GM23248 (cell line): Measurements from ENCODE around the gene XG. TPM values are rescaled to one million over a fixed set of nuclear protein-coding genes. Genes with fewer than 3 reads are reported as not detected.
"Not testable (repeated sequence)": the region's sequence is repeated elsewhere in the genome, so short reads cannot be mapped to it uniquely, and the experiment has no call there.

Experiments
- DNase-seq: peaks from one replicate; pipeline ENCODE4 v3.0.0-alpha.2; 2015
- H2AFZ ChIP-seq: fragments of 200-600 bp; sonication (generic); 2 replicates; pipeline ENCODE4 v1.6.1; 2016; ENCODE audit warnings: antibody characterized with exemption
- H3F3A ChIP-seq: fragments of 200-600 bp; sonication (generic); 2 replicates; pipeline ENCODE4 v1.6.1; 2016; ENCODE audit warnings: mild to moderate bottlenecking, antibody characterized with exemption, mixed run types; ENCODE audit not compliant: insufficient read depth
- H3K27ac ChIP-seq: fragments of 200-600 bp; sonication (generic); 2 replicates; pipeline ENCODE4 v1.5.1; 2016; ENCODE audit warnings: mild to moderate bottlenecking
- H3K27me3 ChIP-seq: fragments of 200-600 bp; sonication (generic); replicated peaks from 2 replicates; pipeline ENCODE4 v1.6.1; 2016; ENCODE audit warnings: mild to moderate bottlenecking; ENCODE audit not compliant: insufficient read depth
- H3K36me3 ChIP-seq: fragments of 200-600 bp; sonication (generic); 2 replicates; pipeline ENCODE4 v1.6.1; 2016; ENCODE audit warnings: low read depth, mild to moderate bottlenecking
- H3K4me1 ChIP-seq: fragments of 200-600 bp; sonication (generic); 2 replicates; pipeline ENCODE4 v1.6.1; 2016; ENCODE audit warnings: mild to moderate bottlenecking; ENCODE audit not compliant: insufficient read depth
- H3K4me2 ChIP-seq: fragments of 200-600 bp; sonication (generic); one replicate; pipeline ENCODE4 v1.6.1; 2016; ENCODE audit warnings: mild to moderate bottlenecking; ENCODE audit not compliant: unreplicated experiment
- H3K4me3 ChIP-seq: fragments of 200-600 bp; sonication (generic); 2 replicates; pipeline ENCODE4 v1.5.1; 2016; ENCODE audit warnings: mild to moderate bottlenecking
- H3K79me2 ChIP-seq: fragments of 200-600 bp; sonication (generic); 2 replicates; pipeline ENCODE4 v1.6.1; 2016; ENCODE audit warnings: mild to moderate bottlenecking; ENCODE audit not compliant: insufficient read depth
- H3K9ac ChIP-seq: fragments of 200-600 bp; sonication (generic); 2 replicates; pipeline ENCODE4 v1.6.1; 2016; ENCODE audit warnings: mild to moderate bottlenecking
- H3K9me2 ChIP-seq: fragments of 200-600 bp; sonication (generic); 2 replicates; pipeline ENCODE4 v1.6.1; 2016; ENCODE audit warnings: mixed run types, mild to moderate bottlenecking, moderate library complexity; ENCODE audit not compliant: insufficient read depth
- H3K9me3 ChIP-seq: fragments of 200-600 bp; sonication (generic); one replicate; pipeline ENCODE4 v1.6.1; 2017; ENCODE audit warnings: low read depth
- H4K20me1 ChIP-seq: fragments of 200-600 bp; sonication (generic); 2 replicates; pipeline ENCODE4 v1.6.0; 2016; ENCODE audit not compliant: insufficient read depth
- EZH2 ChIP-seq: fragments of 200-600 bp; sonication (generic); IDR thresholded peaks from 2 replicates; pipeline ENCODE4 v1.6.1; 2018; ENCODE audit warnings: antibody characterized with exemption, mild to moderate bottlenecking; ENCODE audit not compliant: insufficient read depth, poor library complexity, severe bottlenecking
- EZH2phosphoT487 ChIP-seq: fragments of 200-600 bp; sonication (generic); IDR thresholded peaks from 2 replicates; pipeline ENCODE4 v1.6.1; 2018; ENCODE audit warnings: antibody characterized with exemption, moderate library complexity, mild to moderate bottlenecking, low read depth; ENCODE audit not compliant: insufficient read depth
- whole genome bisulfite sequencing, 2 experiments: methylation state at CpG; one replicate each; pipeline ENCODE4 v1.1.6; 2015 to 2017; ENCODE audit warnings: low lambda C conversion rate in 2 of 2, low coverage in 1 of 2; ENCODE audit errors: missing lambda C conversion rate in 2 of 2; 5-methylcytosine and 5-hydroxymethylcytosine counted together
- in situ Hi-C: fragments of 300-500 bp; cut with MboI; formaldehyde crosslinking; loops from 2 replicates; pipeline ENCODE4 v1.15.0; 2020
- polyA plus RNA-seq: library from polyadenylated mRNA; unstranded; fragments of >200 nt; fragmentation: Nextera tagmentation; extraction: Ambion mirVana; gene quantifications from 2 replicates; pipeline ENCODE4 v1.2.1, GENCODE V29; 2016
- total RNA-seq: library from RNA; depleted of rRNA; stranded (reverse); fragments of >200 nt; shearing (Covaris generic); gene quantifications from 2 replicates; pipeline ENCODE4 v1.2.3, GENCODE V29; 2014

The XG gene
- total and polyA plus RNA-seq, 2 experiments from 2014 or later: 21.4 to 48.4 TPM

DNA sequence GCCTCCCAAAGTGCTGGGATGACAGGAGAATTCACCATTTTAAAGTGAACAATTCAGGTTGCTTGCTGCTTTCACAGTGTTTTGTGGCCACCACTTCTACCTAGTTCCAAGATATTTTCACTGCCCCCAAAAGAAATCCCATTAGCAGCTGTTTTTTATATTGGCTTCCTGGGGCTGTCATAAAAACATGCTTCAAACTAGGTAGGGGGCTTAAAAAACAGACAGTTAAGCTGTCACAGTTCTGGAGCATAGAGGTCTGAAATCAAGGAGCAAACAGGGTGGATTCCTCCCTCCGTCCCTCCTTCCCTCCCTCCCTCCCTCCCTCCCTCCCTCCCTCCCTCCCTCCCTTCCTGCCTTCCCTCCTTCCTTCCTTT is 3.0 kb upstream of the XG start:
- H3K36me3 ChIP-seq: 0 out of 2 replicates have a peak, but pooled peaks cover 4% of the 10 kb centered on the region
- no peak overlapping the region for H3K4me2 ChIP-seq
- H3K9me3 ChIP-seq: no peaks in the 10 kb centered on the region
- no peaks in the 10 kb centered on the region for H4K20me1 ChIP-seq
- no peak overlapping the region for H2AFZ ChIP-seq
- peaks cover 27% of the 10 kb centered on the region for H3F3A ChIP-seq
- H3K9ac ChIP-seq: no peak overlapping the region
- TF ChIP-seq EZH2phosphoT487 (no peak), EZH2 (no peak)
- in situ Hi-C loops: no loop called here
- peaks cover 4% of the 10 kb centered on the region for H3K79me2 ChIP-seq
- DNase-seq: no peak
- H3K27ac ChIP-seq: no peak overlapping the region
- WGBS, 2 experiments: 40% methylated on average over 1 of the region's 1 CpG; no CpG with 5 or more reads in 1 of the 2 experiments
- H3K27me3 ChIP-seq: no peaks in the 10 kb centered on the region
- peaks cover 27% of the 10 kb centered on the region for H3K4me1 ChIP-seq
- H3K9me2 ChIP-seq: no peaks in the 10 kb centered on the region
- H3K4me3 ChIP-seq: no peak overlapping the region

DNA sequence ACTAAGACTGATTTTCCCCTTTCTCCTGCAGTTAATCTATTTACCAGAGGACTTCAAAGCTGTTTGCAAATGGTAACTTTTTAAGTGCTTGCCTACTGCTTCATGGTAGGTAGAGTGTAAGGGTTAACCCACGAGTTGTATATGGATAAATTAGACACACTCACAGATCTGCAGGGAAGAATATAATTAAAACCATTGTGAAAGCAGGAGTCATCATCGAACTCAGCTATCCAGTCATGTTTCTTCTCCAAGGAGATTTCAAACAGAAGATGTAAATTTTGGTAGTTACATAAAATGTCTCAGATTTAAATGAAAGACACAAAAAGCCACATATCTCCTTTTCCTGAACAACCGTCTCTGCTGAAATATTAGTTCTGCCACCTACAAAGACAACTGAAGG is 549 bp upstream of the XG start:
- 1% methylated on average over 3 of the region's 3 CpGs for WGBS, 2 experiments
- Histone ChIP-seq H3K9me2 (no peaks in the 10 kb centered on the region), H3K9me3 (no peaks in the 10 kb centered on the region), H3F3A (peaks cover 20% of the 10 kb centered on the region), H4K20me1 (no peaks in the 10 kb centered on the region), H3K4me3 (peak overlapping the region; percentile 82), H3K27ac (peak overlapping the region; percentile 92), H3K27me3 (no peaks in the 10 kb centered on the region), H3K36me3 (no peaks in the 10 kb centered on the region), H3K4me2 (peak overlapping the region; percentile 91), H3K79me2 (peaks cover 28% of the 10 kb centered on the region), H3K9ac (peak overlapping the region; percentile 92), H2AFZ (peak overlapping the region; percentile 63), H3K4me1 (peaks cover 34% of the 10 kb centered on the region)
- in situ Hi-C loops: no loop called here
- no peak for TF ChIP-seq EZH2
- no peak for TF ChIP-seq EZH2phosphoT487
- DNase-seq: peak; percentile 76

DNA sequence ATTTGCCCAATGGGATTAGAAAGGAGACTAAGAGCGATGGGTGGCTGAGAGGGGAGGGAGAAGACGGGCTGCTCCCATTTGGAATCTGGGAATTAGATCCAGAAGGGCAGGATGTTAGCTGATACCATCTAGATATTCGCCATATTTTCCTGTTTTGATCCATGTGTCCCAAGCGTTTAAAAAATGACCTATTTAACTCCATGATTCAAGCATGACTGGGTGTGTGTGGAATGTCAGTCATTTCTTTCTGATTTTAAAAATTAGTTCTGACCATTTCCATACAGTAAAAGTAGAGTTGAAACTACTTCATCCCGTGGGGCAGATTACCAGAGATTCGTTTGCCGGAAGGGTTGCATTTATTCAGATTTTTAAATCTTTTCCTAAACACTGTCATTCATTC is 601 bp downstream of the XG start:
- H3K9me3 ChIP-seq, in situ Hi-C loops, H4K20me1 ChIP-seq, H3K36me3 ChIP-seq, H3K9me2 ChIP-seq, H3K27me3 ChIP-seq: not testable (repeated sequence)
- DNase-seq: peak; percentile 67
- H3K4me1 ChIP-seq: peaks cover 34% of the 10 kb centered on the region
- H3K9ac ChIP-seq: peak overlapping the region; percentile 92
- WGBS, 2 experiments: 2 to 6% methylated on average over 7 of the region's 7 CpGs
- H3K4me2 ChIP-seq: peak overlapping the region; percentile 91
- H3K79me2 ChIP-seq: peaks cover 37% of the 10 kb centered on the region
- H3F3A ChIP-seq: peaks cover 20% of the 10 kb centered on the region
- H3K27ac ChIP-seq: peak overlapping the region; percentile 92
- H2AFZ ChIP-seq: peak overlapping the region; percentile 63
- peak overlapping the region; percentile 82 for H3K4me3 ChIP-seq

GRCh38 chrX:2755163-2755715 is 3.4 kb downstream of the XG start:
- H4K20me1 ChIP-seq, H3K4me3 ChIP-seq, H3K9me3 ChIP-seq, H3K27ac ChIP-seq, H3K4me2 ChIP-seq, H3K9ac ChIP-seq, H2AFZ ChIP-seq, H3K9me2 ChIP-seq, H3K27me3 ChIP-seq, in situ Hi-C loops, H3K36me3 ChIP-seq, DNase-seq: not testable (repeated sequence)
- WGBS, 2 experiments: 60 to 71% methylated on average over 5 of the region's 5 CpGs
- Histone ChIP-seq H3K79me2 (peaks cover 52% of the 10 kb centered on the region), H3F3A (peaks cover 15% of the 10 kb centered on the region), H3K4me1 (peaks cover 25% of the 10 kb centered on the region)

- Histone ChIP-seq H3K79me2 (peaks cover 53% of the 10 kb centered on the region), H3K9me2 (no peaks in the 10 kb centered on the region), H3K4me2 (no peak overlapping the region), H3K9ac (no peak overlapping the region), H3K4me3 (no peak overlapping the region), H3K4me1 (peaks cover 14% of the 10 kb centered on the region; the same call in 1 of the 2 replicates), H2AFZ (no peak overlapping the region), H3K9me3 (no peaks in the 10 kb centered on the region), H3K27ac (no peak overlapping the region), H4K20me1 (no peaks in the 10 kb centered on the region; the same call in 1 of the 2 replicates), H3F3A (peaks cover 5% of the 10 kb centered on the region), H3K27me3 (no peaks in the 10 kb centered on the region), H3K36me3 (no peaks in the 10 kb centered on the region)
- in situ Hi-C loops: no loop called here
- DNase-seq: no peak
- TF ChIP-seq EZH2phosphoT487 (no peak), EZH2 (no peak)
- WGBS, 2 experiments: 90 to 91% methylated on average over 10 of the region's 10 CpGs
Observed at GRCh38 chrX:2756548-2756947, 4.7 kb downstream of the XG start.
